ENCODE data around the gene RASGRP4.
"Not testable (repeated sequence)": the region's sequence is repeated elsewhere in the genome, so short reads cannot be mapped to it uniquely, and the experiment has no call there.

RASGRP4 gene

DNA sequence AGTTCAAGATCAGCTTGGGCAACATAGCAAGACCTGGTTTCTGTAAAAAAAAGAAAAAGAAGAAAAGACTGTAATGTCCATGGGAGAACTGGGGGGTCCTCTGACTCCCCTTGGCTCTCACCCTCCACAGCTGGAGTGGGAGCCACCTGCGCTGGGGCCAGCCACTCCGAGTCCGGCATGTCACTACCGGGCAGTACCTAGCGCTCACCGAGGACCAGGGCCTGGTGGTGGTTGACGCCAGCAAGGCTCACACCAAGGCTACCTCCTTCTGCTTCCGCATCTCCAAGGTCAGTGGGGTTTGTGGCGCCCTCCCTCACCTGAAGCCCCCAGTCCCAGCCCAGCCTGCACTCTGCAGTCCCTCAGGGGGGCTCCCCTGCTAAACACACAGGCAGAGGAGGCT is 22.2 kb upstream of the RASGRP4 start:
- DNase-seq (ENCODE audit: low read depth in 2 of 2) = no peak

DNA sequence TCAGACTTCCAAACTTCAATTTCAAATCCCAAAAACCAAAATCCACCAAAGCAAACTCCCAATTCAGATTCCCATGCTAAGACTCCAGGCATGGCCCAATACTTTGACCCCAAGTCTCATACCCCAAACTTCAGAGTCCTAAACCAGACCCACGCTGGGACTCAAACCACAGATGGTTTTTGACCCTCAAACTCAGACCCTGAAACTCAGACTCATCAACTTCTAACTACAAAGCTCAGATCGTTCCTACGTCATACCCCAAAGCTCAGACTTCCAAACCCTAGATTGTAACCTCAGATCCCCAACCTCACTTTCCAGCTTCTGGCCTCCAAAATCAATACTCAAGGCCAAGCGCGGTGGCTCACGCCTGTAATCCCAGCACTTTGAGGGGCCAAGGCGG is 19.3 kb upstream of the RASGRP4 start:
- no peak for DNase-seq (ENCODE audit: low read depth in 2 of 2)

DNA sequence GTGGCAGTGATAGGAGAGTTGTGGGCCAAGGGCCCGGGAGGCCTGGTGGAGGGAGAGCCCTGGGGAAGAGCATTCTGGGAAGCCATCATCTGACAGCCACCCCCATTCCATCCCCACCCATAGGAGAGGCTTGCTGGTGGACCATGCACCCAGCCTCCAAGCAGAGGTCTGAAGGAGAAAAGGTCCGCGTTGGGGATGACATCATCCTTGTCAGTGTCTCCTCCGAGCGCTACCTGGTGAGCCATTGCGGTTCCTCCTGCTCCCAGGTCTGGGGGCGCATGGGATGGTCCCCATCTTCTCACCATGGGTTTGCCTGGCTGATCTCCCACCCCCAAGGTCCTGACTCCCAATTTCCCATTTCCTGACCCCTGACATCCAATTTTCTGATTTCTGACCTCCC is 18.0 kb upstream of the RASGRP4 start:
- DNase-seq (ENCODE audit: low read depth in 2 of 2) = no peak

DNA sequence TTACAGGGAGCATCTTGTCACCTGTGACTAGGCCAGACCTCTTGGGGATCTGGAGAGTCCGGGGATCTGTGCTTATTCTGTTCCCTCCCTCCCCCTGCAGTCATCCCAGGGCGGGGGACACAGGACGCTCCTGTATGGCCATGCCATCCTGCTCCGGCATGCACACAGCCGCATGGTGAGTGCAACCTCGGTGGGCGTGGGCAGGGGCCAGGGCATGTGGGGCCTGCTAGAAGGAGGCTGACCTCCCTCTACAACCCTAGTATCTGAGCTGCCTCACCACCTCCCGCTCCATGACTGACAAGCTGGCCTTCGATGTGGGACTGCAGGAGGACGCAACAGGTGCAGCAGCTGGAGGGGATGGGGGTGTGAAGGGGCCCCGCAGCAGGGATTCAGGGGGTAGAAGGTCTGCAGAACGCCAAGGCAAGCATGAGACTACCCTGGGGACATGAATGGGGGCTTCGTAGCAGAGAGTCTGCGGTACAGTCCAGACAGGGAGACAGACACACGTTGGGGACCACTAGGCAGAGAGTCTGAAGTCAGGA is 17.5 kb upstream of the RASGRP4 start:
- DNase-seq (ENCODE audit: low read depth in 2 of 2) = no peak

DNA sequence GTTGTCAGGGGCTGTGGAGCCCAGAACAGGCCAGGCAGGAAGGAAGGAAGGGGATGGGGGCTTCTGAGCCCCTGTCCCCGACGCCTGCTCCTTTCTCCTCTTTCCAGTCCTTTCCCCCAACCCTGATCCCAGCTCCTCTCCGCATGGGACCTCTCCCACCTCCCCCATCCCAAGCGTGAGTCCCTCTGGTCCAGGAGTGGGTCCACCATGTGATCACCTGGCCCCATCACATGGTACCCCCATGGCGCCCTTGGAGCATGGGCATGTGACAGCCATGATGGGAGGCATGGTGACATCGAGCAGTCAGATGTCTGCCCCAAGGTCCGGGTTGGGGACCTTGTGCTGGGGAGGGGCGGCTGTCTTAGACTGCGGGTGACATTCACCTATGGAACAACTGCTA is 16.7 kb upstream of the RASGRP4 start:
- DNase-seq (ENCODE audit: low read depth in 2 of 2) = no peak

DNA sequence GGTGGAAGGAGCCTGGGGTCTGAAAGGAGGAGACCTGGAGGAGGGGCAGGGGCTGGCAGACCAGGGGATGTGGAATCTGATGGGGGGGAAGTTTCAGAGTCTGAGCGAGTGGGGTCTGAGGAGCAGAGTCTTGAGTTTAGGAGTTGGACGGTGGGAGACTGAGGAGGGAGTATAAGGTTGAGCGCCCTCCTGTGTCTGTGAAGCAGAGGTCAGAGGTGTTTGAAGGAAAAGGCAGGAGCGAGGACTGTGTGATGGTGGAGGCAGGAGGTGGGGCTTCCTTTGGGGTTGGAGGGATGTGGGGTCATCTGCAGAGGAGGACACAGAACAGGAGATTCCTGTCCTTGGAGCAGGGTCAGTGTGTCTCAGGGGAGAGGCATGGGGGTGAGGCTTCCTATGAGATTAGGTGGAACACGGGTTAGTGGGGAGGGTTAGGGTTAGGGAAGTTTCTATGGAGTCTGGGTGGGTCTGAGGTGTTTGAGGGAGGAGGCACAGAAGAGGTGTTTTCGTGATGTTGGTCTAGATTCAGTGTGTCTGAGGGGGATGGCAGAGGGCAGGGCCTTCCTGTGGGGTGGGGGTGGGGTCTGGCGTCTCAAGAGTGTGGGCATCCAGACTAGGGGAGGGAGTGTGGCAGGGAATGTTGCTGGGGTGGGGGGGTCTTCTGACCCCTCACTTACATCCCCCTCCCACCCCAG is 15.8 kb upstream of the RASGRP4 start:
- no peak for DNase-seq (ENCODE audit: low read depth in 2 of 2)

DNA sequence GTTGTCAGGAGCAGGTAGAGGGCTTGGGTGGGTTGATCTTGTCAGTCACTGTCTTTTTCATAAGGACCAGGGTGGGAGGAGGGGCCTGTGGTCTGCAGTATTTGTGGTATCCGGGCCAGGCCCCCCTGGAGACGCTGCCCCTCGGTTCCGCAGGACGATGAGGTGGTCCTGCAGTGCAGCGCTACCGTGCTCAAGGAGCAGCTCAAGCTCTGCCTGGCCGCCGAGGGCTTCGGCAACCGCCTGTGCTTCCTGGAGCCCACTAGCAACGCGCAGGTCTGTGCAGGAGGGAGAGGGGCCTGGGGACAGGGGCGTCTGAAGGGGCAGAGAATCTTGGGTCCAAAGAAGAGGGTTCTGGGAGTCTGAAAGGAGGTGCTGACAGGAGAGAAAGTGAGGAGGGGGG is 14.6 kb upstream of the RASGRP4 start:
- no peak for DNase-seq (ENCODE audit: low read depth in 2 of 2)

DNA sequence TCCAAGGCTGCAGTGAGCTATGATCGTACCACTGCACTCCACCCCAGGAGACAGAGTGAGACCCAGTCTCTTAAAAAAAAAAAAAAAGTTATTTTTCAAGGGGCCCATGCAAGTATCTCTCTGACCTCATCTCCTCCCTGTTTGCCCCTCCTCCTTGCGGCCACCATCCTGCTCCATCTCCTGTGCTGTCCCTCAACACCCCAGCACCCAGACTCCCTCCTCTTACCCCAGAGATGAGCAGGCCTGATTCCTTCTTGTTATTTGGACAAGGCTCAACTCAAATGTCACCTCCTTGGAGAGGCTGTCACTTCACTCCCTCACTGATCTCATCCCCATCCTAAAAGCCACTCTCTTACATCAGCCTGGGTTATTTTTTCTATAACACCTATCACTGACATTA is 11.9 kb upstream of the RASGRP4 start:
- no peak for DNase-seq (ENCODE audit: low read depth in 2 of 2)

DNA sequence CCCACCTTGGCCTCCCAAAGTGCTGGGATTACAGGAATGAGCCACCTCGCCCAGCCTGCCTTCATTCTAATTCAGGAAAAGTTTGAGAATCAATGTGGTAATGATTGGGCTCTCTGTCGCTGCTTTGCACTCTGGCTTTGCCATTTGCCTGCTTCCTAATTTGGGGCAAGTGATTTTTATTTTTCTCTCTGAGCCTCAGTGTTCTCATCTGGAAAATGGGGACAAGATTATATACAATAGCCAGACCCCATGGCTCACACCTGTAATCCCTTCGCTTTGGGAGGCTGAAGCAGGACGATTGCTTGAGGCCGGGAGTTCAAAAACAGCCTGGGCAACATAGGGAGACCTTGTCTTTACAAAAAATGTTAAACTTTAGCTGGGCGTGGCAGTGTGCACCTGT is 11.3 kb upstream of the RASGRP4 start:
- no peak for DNase-seq (ENCODE audit: low read depth in 2 of 2)

DNA sequence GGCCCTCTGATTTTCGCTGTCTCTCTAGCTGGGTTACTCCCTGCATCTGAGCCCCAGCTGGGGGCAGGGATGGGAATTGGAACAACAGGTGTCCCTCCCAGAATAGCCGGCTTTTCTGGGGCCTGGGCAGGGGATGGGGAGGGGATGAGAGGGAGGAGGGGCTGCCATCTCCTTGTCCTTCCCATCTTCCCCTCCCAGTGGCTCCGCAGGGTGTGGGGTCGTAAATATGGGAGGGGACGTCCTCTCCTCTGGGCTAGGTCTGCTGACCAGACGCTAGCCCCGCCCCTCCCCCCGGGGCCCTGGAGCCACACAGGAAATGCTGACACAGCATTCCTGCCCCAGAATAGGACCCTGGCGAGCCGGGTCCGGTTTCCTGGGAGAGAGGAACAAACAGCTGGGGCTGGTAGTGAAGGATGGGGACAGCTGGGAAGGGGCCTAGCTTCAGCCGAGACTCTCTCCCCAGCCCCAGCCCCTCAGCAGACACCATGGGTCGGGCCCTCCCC is 8.6 kb upstream of the RASGRP4 start:
- no peak for DNase-seq (ENCODE audit: low read depth in 2 of 2)

DNA sequence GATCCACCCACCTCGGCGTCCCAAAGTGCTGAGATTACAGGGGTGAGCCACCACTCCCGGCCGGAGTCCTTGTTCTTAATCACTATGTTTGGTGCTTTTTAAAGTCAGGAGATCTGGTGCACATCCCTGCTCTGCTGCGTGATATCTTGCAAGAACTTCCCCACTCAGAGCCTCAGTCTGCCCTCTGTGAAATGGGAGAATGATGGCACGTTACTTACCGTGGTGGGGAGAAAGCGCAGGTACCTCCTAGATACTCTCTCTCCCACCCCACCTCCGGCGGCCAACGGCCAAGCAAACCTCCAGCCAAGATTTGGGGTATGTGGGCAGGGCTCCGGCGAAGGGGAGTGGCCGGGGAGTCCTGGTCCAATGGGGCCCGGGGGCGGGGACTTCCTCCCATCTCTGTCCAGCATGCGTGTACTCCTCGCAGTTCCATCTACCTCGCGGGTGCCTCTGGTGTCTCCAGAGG is 7.3 kb upstream of the RASGRP4 start, which contains the start of gene RYR1:
RYR1 (plus strand) TSS at position 424 of the 466 bp plus-strand sequence. CDS start 139 bp downstream, outside the sequence.
- no peak for DNase-seq (ENCODE audit: low read depth in 2 of 2)

DNA sequence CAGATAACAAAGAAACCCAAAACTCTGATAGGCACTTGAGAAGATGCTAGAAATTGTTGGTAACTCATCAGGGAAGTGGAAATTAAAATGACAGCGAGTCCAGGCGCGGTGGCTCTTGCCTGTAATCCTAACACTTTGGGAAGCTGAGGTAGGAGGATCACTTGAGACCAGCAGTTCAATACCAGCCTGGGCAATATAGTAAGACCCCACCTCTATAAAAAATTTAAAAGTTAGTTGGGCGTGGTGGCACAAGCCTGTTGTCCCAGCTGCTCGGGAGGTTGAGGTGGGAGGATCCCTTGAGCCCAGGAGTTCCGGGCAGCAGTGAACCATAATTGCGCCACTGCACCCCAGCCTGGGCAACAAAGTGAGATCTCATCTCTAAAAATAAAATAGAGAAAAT is 4.9 kb upstream of the RASGRP4 start:
- DNase-seq (ENCODE audit: low read depth in 2 of 2) = no peak

DNA sequence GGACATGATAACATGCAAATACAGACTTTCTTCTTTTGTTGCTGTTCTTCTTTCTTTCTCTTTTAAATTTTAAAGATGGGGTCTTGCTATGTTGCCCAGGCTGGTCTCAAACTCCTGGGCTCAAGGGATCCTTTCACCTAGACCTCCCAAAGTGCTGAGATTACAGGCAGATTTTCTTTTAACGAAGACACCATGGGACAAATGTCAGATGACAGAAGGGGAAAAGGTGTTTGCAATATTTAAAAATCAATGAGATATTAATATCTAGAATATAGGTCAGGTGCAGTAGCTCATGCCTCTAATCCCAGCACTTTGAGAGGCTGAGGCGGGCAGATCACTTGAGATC is 3.8 kb upstream of the RASGRP4 start:
- no peak for DNase-seq (ENCODE audit: low read depth in 2 of 2)

DNA sequence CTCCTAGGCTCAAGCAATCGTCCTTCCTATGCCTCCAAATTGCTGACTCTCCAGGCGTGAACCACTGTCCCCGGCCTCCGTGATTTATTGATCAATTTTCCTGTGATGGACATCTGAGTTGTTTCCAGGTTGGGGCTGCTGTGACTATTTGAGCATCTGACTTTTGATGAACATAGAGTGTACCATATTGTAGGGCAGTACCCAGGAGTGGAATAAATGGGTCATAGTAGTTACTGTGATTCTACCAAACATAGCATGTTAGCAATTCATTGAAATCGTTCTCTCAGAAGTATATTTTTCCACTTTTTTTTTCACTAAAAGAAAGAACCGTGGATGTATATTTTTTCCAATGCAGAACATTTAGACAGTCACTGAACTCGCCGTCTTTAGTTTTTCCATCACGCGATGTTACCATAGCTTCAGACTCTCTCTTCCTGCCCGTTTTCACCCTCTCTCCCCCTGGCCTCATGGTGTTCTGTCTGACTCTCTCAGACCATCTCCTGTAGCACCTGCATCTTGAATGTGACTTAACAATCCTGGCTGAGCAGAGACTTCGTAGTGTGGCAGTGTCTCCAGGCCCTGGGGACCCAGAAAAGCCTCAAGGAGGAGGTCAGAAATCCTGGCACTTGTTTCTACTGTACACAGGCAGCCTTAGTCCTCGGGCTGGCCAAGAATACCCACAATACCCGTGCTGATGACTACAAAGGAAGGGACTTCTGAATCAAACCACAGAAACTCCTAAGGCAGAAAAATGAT is 3.2 kb upstream of the RASGRP4 start:
- DNase-seq (ENCODE audit: low read depth in 2 of 2) = no peak

DNA sequence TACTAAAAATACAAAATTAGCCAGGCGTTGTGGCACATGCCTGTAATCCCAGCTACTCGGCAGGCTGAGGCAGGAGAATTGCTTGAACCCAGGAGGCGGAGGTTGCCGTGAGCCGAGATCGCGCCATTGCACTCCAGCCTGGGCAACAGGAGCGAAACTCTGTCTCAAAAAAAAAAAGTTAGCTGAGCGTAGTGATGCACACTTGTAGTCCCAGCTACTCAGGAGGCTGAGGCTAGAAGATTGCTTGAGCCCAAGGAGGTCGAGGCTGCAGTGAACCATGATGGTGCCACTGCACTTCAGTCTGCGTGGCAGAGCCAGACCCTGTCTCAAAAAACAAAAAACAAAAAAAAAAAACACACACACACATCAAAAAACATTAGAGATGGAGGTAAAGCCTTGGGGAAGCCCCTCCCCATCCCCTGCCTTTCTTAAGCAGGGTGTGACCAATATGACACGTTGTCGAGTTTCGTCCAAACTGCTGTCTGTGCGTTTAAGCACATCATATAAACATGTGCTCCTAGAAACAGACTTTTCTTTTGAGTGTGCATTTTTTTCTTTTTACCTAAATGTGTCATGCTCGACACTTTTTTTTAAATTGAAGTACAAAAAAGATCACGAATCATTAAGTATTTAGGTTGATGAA is 1.1 kb upstream of the RASGRP4 start:
- not testable (repeated sequence) for DNase-seq (ENCODE audit: low read depth in 2 of 2)

DNA sequence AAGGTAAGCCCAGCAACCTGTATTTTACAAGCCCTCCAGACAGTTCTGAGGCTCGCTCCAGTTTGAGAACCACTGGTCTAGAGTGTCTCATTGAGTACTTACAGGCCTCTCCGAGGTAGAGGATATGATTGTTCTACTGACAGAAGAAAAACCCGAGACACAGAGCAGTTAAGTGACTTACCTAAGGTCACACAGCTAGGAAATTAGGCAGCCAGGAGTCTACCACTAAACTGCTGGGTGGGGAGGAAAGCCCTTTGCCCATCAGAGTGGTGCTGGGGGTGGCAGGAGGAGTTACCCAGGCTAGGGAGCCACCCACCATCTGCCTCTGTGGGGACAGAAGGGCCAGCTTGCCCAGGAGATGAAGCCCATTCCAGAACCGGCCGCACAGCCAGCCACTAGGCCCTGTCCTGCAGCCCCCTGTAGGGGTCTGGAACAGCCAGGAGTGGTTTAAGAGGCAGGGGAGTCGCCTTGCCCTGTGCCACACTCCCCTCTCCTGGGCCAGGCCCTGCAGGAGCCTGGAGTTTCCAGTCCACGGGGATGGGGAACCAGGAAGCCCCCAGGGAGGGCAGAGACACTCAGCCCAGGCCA is 703 bp downstream of the RASGRP4 start:
- no peak for DNase-seq (ENCODE audit: low read depth in 2 of 2)

DNA sequence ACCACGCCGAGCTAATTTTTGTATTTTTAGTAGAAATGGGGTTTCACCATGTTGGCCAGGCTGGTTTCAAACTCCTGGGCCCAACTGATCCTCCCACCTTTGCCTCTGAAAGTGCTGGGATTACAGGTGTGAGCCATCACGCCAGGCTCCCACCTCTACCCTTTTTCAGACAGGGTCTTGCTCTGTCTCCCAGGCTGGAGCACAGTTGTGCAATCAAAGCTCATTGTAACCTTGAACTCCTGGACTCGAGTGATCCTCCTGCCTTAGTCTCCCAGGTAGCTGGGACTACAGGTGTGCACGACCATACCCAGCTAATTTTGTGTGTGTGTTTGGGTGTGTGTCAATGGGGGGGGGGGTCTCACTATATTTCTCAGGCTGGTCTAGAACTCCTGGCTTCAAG is 1.7 kb downstream of the RASGRP4 start:
- no peak for DNase-seq (ENCODE audit: low read depth in 2 of 2)

DNA sequence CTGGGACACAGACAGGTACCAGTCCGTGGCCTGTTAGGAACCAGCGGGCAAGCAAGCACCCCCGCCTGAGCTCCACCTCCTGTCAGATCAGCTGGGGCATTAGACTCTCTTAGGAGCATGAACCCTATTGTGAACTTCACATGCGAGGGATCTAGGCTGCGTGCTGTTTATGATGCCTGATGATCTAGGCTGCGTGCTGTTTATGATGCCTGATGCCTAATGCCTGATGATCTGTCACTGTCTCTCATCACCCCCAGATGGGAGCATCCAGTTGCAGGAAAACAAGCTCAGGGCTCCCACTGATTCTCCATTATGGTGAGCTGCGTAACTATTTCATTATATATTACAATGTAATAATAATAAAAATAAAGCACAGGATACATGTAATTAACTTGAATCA is 3.6 kb downstream of the RASGRP4 start:
- no peak for DNase-seq (ENCODE audit: low read depth in 2 of 2)

DNA sequence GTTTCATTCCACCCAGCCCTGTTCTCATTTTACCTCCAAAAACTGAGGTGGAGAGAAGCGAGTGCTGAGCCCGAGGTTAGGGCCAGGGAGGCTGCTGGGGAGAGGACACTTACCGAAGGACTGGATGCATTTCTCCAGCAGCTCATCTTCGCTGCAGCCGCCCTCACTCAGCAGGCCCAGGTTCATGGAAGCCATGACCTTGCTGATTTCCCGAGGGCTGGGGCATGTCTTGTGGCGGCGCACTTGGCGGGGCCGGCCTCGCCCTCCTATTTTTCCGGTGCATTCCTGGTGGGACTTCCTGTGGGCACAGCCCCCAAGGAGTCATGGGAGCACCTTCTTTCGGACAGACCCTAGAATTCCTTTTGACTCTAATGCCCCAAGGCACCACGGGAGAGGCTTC is 4.2 kb downstream of the RASGRP4 start:
- DNase-seq (ENCODE audit: low read depth in 2 of 2) = no peak

DNA sequence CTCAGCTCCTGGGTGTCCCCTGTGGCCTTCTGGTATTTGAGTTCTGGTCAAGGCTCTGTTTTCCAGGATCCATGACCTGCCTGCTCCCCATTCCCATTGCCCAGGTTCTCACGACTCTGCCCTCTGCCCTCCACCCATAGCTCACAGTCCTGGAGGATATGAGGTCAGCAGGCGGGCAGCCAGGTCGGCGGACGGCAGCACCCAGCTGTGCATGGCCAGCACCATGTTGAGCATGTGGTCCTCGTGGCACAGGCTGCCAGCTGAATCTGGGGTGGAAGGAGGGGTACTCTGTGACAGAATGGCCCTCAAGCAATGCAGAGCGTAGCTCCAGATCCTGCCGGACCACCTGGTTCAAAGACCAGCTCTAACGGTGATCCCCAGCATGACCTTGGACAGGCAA is 5.1 kb downstream of the RASGRP4 start:
- no peak for DNase-seq (ENCODE audit: low read depth in 2 of 2)

DNA sequence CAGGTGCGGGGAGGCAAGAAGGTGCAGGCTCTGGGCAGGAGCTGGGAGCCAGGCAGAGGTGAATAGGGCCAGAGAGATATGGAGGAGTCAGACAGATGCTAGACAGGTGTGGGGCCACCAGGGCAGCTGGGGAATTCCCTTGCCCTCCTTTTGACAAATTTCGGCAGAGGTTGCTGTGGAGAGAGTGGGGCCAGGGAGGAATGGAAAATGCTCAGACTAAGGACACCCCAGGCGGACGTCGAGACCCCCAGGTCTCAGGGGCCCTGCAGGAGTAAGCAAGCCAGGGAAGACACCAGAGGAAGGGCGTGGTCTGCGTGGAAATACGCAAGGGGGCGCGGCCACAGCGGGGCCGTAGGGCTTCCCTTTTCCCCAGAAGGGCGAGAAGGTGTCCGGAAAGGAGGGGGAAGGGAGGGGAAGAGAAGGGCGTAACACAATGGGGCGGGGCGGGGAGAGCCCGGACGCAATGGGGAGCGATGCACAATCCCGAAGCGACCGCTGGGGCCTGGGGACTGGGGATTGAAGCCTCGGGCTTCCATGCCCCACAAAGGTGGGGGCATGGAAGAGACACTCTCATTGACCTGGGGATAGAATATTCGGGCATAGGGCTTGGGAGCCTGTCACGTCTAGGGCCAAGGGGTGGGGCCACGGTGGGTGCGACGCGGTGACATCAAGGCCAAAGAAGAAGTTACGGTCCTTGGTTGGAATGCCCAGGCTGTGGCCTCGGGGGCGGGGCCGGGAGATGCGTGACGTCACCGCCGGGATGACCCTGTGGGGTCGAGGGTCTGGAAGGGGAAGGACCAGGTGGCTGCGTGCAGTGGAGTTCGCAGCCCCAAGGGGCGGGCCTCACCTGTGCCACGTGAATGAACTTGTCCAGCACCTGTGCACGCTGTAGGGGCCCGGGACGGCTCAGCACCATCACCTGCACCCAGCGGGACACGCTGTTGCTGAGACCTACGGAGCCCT is 8.2 kb downstream of the RASGRP4 start:
- DNase-seq (ENCODE audit: low read depth in 2 of 2) = no peak

All from fibroblast of skin of left quadriceps (primary cell).